WTC11 (cell line): ENCODE measurements around the gene SMC5.

Experiments used
- CREB1 ChIP-seq: sonication (generic); formaldehyde crosslinking; IDR thresholded peaks from 2 replicates; pipeline ENCODE4 v1.8.0; 2023; ENCODE audit warnings: mild to moderate bottlenecking, missing genetic modification reagents
- ETV6 ChIP-seq: sonication (generic); formaldehyde crosslinking; IDR thresholded peaks from 2 replicates; pipeline ENCODE4 v1.8.1; 2022; ENCODE audit warnings: mild to moderate bottlenecking, missing genetic modification reagents
- FOXK1 ChIP-seq: sonication (generic); formaldehyde crosslinking; IDR thresholded peaks from 2 replicates; pipeline ENCODE4 v1.8.0; 2022; ENCODE audit warnings: mild to moderate bottlenecking, moderate library complexity, missing genetic modification reagents
- JUN ChIP-seq: sonication (generic); formaldehyde crosslinking; IDR thresholded peaks from 2 replicates; pipeline ENCODE4 v1.8.0; 2023; ENCODE audit warnings: mild to moderate bottlenecking, missing genetic modification reagents
- PREB ChIP-seq: sonication (generic); formaldehyde crosslinking; IDR thresholded peaks from 2 replicates; pipeline ENCODE4 v1.8.1; 2022; ENCODE audit warnings: mild to moderate bottlenecking, missing genetic modification reagents, moderate library complexity, borderline replicate concordance
- RELA ChIP-seq: sonication (generic); formaldehyde crosslinking; IDR thresholded peaks from 2 replicates; pipeline ENCODE4 v1.8.1; 2022; ENCODE audit warnings: missing genetic modification reagents, mild to moderate bottlenecking, borderline replicate concordance
- TEAD1 ChIP-seq: sonication (generic); formaldehyde crosslinking; IDR thresholded peaks from 2 replicates; pipeline ENCODE4 v1.8.0; 2022; ENCODE audit warnings: mild to moderate bottlenecking, missing genetic modification reagents
- USF1 ChIP-seq: sonication (generic); formaldehyde crosslinking; IDR thresholded peaks from 2 replicates; pipeline ENCODE4 v1.8.0; 2022; ENCODE audit warnings: mild to moderate bottlenecking, missing genetic modification reagents
- ZNF423 ChIP-seq: fragments of 250-450 bp; sonication (Bioruptor Pico); IDR thresholded peaks from 2 replicates; pipeline ENCODE4 v2.1.2; 2022; ENCODE audit warnings: mild to moderate bottlenecking, moderate library complexity
- TF ChIP-seq, protein P1 (sequence below): fragments of 200-600 bp; IDR thresholded peaks from 2 replicates; pipeline ENCODE4 v1.8.0; 2022; ENCODE audit warnings: antibody characterized with exemption
- TF ChIP-seq, protein P2 (sequence below): sonication (generic); formaldehyde crosslinking; IDR thresholded peaks from 2 replicates; pipeline ENCODE4 v1.8.1; 2023; ENCODE audit warnings: mild to moderate bottlenecking, missing genetic modification reagents, moderate library complexity
- TF ChIP-seq, protein P3 (sequence below): sonication (generic); formaldehyde crosslinking; IDR thresholded peaks from 2 replicates; pipeline ENCODE4 v1.8.1; 2023; ENCODE audit warnings: mild to moderate bottlenecking, missing genetic modification reagents, moderate library complexity

DNA sequence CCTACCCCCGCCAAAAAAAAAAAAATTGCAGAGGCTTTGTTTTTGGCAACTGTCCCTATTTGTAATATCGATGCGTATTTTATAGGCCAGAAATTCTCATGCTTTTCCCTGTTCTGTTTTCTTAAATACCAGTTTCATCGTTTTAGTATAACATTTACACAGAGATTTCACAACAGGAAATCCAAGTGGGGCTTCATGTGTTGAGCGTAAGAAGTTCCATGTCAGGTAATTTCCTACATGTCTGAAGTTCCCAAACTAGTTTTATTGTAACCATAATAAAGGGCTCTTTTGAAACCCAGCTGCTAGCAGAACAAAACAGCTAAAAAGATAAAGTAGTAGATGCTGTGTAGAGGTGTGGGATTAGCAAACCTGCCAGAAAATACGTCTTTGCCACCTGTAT is 4.2 kb downstream of the SMC5 start:
- TF ChIP-seq, protein P1, sequence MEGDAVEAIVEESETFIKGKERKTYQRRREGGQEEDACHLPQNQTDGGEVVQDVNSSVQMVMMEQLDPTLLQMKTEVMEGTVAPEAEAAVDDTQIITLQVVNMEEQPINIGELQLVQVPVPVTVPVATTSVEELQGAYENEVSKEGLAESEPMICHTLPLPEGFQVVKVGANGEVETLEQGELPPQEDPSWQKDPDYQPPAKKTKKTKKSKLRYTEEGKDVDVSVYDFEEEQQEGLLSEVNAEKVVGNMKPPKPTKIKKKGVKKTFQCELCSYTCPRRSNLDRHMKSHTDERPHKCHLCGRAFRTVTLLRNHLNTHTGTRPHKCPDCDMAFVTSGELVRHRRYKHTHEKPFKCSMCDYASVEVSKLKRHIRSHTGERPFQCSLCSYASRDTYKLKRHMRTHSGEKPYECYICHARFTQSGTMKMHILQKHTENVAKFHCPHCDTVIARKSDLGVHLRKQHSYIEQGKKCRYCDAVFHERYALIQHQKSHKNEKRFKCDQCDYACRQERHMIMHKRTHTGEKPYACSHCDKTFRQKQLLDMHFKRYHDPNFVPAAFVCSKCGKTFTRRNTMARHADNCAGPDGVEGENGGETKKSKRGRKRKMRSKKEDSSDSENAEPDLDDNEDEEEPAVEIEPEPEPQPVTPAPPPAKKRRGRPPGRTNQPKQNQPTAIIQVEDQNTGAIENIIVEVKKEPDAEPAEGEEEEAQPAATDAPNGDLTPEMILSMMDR, result no peak
- TF ChIP-seq, protein P2, sequence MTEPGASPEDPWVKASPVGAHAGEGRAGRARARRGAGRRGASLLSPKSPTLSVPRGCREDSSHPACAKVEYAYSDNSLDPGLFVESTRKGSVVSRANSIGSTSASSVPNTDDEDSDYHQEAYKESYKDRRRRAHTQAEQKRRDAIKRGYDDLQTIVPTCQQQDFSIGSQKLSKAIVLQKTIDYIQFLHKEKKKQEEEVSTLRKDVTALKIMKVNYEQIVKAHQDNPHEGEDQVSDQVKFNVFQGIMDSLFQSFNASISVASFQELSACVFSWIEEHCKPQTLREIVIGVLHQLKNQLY (CRISPR knock-in tag), result no peak
- TF ChIP-seq ZNF423 (CRISPR knock-in tag) (no peak), PREB (no peak), JUN (CRISPR knock-in tag) (no peak), CREB1 (CRISPR knock-in tag) (no peak), RELA (CRISPR knock-in tag) (no peak), ETV6 (no peak), FOXK1 (CRISPR knock-in tag) (no peak), TEAD1 (CRISPR knock-in tag) (no peak), USF1 (no peak)
- TF ChIP-seq, protein P3, sequence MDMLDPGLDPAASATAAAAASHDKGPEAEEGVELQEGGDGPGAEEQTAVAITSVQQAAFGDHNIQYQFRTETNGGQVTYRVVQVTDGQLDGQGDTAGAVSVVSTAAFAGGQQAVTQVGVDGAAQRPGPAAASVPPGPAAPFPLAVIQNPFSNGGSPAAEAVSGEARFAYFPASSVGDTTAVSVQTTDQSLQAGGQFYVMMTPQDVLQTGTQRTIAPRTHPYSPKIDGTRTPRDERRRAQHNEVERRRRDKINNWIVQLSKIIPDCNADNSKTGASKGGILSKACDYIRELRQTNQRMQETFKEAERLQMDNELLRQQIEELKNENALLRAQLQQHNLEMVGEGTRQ, result no peak
